ENCODE data around the gene B4GALT5. TPM values are rescaled to one million over a fixed set of nuclear protein-coding genes. Genes with fewer than 3 reads are reported as not detected.
"Not testable (repeated sequence)": the region's sequence is repeated elsewhere in the genome, so short reads cannot be mapped to it uniquely, and the experiment has no call there.

The B4GALT5 gene
- total RNA-seq, result 62.0 TPM

DNA sequence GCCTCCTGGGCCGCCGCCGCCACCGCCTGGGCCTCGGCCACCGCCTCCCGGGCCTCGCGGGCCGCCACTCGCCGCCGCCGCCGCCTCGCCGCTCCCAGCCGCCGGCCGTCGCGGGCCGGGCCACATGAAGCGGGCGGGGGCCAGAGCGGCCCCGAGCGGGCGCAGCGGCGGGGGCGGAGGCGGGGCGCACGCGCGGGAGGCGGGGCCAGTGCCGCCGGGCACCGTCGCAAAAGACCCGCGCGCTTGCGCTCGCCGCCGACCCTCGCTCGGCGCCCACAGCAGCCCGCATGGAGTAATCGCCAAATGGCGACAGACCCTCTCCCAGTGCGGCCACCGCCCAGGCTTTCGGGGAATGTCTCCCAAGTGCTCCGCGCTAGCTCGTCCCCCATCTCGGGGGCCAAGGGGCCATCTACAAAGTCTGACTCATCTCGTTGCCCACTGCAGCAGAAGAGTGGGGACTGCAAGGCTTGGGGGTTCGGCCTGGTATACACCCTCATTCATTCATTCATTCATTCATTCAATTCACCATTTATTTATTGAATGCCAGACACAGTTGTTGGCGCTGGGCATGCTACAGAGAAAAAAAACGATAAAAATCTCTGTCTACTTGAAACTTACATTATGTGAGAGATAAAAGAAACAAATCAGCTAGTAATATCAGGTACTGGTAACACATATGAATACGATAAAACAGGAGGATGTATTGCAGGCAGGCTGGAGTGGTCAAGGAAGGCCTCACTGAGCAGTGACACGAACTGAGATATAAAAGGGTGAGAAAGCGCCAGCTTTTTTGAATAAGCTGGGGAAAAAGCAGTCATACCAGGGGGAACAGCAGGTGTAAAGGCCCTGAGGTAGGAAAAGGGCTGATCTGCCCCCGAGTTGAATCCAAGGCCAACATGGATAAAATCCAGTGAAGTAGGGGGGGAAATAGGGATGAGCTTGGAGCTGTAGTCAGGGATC, at the start of gene B4GALT5:
Gene B4GALT5, minus strand, starts transcription at position 126 of the 960 bp plus-strand sequence. CDS start 188 bp downstream, outside the sequence.
- FAIRE-seq (no peak), DNase-seq (ENCODE audit: low spot score in 2 of 2) (peak; percentile 85 to 87)

GRCh38 chr20:49762940-49763766, 49.5 kb upstream of the B4GALT5 start:
- no peak for DNase-seq (ENCODE audit: low spot score in 2 of 2)
- no peak for FAIRE-seq

- not testable (repeated sequence) for DNase-seq (ENCODE audit: low spot score in 2 of 2); FAIRE-seq
These were observed 48.2 kb upstream of the B4GALT5 start for GRCh38 chr20:49761888-49762287.

DNA sequence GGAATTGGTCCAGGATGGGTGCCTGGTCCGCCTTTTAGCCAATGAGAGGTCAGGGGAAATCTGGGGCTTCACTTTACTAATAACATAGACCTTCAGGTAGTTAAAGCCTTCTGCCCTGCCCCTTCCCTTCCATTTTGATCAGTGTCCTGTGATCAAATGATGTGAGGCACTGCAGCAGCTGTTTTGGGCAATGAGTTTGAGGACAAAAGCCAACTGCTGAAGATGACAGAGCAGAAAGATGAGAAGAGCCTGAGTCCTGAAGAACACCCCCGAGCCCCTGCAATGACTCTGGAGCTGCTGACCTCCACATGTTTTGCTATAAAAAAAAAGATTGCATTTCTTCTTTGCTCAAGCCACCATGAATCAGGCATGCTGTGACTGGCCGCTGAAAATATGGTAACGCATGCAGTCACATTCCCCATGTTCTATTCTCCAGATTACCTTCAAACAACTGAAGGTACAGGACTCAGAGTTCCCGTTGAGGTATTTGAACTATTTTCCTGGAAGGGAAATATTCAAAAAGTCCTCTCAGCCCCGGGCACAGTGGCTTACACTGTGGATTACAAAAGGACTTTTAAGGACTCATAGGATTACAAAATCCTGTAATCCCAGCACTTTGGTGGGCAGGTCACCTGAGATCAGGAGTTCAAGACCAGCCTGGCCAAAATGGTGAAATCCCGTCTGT, 45.7 kb upstream of the B4GALT5 start:
- DNase-seq (ENCODE audit: low spot score in 2 of 2), result no peak
- FAIRE-seq, result no peak

GRCh38 chr20:49758781-49759180, 45.1 kb upstream of the B4GALT5 start:
- DNase-seq (ENCODE audit: low spot score in 2 of 2), result no peak
- no peak for FAIRE-seq

DNA sequence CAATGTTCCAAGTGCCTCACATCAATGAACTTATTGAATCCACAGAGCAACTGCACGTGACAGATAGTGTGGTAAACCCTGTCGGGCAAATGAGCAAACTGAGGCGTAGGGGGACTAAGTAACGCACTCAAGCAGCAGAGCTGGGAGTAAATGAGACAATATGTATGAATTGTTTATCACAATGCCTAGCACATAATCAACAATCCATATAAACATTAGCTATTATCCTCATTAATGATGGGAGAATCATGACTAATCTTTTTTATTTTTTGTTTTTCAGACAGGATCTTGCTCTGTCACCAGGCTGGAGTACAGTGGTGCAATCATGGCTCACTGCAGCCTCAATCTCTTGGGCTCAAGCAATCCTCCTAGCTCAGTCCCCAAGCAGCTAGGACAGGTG, 43.9 kb upstream of the B4GALT5 start:
- FAIRE-seq (no peak), DNase-seq (ENCODE audit: low spot score in 2 of 2) (no peak)

GRCh38 chr20:49756241-49756640, 42.6 kb upstream of the B4GALT5 start:
- no peak for DNase-seq (ENCODE audit: low spot score in 2 of 2)
- FAIRE-seq, result no peak

GRCh38 chr20:49754596-49754995, 40.9 kb upstream of the B4GALT5 start:
- FAIRE-seq, result no peak
- DNase-seq (ENCODE audit: low spot score in 2 of 2), result no peak

- DNase-seq (ENCODE audit: low spot score in 2 of 2) (no peak), FAIRE-seq (no peak)
These were observed 39.5 kb upstream of the B4GALT5 start for GRCh38 chr20:49753133-49753532.

- FAIRE-seq (no peak), DNase-seq (ENCODE audit: low spot score in 2 of 2) (no peak)
These were observed 38.7 kb upstream of the B4GALT5 start for GRCh38 chr20:49752201-49752903.

- no peak for DNase-seq (ENCODE audit: low spot score in 2 of 2)
- FAIRE-seq, result no peak
These were observed 37.7 kb upstream of the B4GALT5 start for GRCh38 chr20:49751397-49751736.

DNA sequence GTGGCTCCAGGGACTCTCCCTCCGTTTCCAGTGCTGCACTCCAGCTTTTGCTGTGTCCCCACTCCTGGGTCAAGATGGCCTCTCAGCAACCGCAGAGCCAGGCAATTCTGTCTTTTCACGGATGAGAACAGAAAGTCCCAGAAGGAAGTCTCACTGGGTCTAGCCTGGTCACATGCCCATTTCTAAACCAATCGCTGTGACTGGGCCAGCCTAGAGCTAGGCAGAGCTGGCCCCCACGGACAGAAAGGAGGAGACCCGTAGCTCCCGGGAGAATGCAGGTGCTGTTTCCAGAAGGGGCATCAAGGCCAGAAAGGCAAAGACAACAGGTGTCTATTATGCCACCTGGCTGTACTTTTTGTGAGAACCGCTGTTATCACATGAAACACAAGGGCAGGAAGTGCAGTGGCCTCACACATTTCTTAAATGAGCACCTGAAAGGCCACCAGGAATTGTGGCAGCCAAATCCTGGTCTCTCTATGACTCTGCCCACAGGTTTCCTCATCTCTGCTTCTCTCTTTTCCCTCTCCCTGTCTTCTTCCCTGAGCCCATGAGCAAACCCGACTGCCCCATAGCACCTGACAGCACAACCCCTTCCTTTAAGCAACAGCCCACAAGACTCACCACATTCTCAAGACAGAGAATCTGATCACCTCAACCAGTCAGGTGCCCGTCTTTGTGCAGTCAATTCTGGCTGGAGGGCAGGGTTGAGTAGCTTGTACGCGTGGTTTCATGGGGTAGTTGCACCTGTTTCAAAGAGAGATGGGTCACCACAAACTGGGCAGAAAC, 37.1 kb upstream of the B4GALT5 start:
- DNase-seq (ENCODE audit: low spot score in 2 of 2), result no peak
- FAIRE-seq, result no peak

- no peak for FAIRE-seq
These were observed 35.9 kb upstream of the B4GALT5 start for GRCh38 chr20:49749625-49750024.

DNA sequence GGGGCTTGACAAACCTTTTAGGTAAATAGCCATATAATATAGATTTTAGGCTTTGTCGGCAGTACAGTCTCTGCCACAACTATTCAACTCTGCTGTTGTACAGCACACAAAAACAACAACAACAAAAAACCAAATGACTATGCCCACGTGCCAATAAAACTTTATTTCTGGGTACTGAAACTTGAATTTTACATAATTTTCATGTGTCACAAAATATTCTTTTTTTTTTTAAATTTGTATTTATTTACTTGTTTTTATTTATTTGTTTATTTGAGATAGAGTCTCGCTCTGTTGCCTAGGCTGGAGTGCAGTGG, 34.8 kb upstream of the B4GALT5 start:
- no peak for DNase-seq (ENCODE audit: low spot score in 2 of 2)
- no peak for FAIRE-seq

More at GRCh38 chr20:49749625-49750024, 35.9 kb upstream of the B4GALT5 start:
- DNase-seq (ENCODE audit: low spot score in 2 of 2), result no peak

DNA sequence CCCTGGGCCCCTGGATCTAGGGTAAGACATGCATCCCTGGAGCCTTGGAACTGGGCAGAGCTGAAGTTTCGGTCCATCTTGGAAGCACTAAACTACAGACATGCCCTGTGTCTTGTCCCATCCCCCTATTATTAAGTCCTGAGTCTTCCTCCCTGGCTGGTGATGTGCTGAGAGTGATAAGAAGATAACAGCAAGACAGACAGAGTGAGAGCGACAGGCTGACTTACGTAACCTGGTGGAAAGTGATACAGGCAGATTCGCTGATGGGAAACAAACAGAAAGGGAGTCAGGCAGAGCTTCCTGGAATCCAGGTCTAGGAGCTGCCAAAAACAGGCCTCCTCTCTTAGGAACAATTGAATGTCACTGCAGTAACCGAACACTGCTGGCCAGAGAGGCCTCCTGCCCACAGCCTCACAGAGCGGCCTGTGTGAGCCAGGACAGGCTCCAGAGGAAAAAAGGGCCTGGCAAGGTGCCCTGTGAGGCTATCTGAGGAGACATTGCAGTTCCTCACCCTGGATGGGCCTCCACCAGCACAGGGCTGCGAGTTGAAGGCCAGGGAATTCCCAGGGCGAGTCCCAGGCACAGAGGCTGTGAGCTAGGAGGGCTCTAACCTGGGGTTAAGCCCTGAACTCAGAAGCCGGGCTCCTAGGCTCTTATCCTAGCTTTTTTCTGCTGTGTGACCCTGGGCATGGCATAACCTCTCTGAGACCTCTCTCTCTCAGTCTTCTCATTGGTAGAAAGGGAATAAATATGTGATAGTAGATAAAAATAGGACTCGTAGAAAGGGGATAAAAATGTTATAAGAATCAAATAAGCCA, 34.2 kb upstream of the B4GALT5 start:
- FAIRE-seq (no peak), DNase-seq (ENCODE audit: low spot score in 2 of 2) (peak in 1 of 2 donors; percentile 47)

DNA sequence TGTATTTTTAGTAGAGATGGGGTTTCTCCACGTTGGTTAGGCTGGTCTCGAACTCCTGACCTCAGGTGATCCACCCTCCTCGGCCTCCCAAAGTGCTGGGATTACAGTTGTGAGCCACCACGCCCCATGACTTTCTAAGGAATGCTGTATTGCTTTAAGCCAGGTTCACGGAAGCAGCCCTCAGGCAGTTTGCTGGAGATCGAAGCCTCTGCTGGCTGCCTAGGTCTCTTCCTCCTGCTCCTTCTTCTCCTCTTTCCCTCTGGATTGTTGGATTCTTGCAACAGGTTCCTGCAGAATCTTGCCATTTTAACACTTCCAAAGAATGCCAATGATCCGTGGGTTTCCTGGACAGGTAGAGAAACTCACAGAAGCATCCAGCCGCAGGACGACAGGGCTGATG, 29.3 kb upstream of the B4GALT5 start:
- no peak for FAIRE-seq
- DNase-seq (ENCODE audit: low spot score in 2 of 2), result no peak

- FAIRE-seq (no peak), DNase-seq (ENCODE audit: low spot score in 2 of 2) (no peak)
These were observed 28.3 kb upstream of the B4GALT5 start for GRCh38 chr20:49741977-49742376.

DNA sequence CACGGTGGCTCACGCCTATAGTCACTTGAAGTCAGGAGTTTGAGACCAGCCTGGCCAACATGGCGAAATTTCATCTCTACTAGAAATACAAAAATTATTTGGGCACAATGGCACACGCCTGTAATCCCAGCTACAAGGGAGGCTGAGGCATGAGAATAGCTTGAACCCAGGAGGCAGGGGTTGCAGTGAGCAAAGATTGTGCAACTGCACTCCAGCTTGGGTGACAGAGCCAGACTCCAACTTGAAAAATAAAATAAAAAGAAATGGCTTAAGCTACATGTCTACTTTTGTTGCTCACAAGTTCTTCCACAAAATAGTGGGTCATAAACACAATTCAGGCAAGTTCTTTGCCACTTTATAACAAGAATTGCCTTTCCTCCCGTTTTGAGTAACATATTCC, 27.1 kb upstream of the B4GALT5 start:
- FAIRE-seq, result no peak
- DNase-seq (ENCODE audit: low spot score in 2 of 2), result no peak

DNA sequence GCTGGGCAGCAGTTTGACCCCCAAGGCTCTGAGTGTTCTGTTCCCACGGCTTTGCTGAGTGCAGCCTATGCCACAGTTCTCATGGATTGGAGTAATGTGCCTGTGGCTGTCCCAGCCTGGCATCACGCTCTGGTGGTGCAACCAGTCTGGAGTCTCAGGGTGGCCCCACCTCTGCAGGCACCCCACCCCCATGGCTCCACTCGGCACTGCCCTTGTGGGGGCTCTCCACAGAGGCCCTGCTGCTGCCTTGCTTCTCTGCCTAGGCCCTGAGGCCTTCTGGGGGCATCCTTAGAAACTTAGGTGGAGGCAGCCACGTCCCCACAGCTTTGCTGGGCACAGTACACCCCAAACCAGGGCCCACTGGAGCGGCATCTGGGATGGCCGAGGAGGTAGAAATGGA, 25.4 kb upstream of the B4GALT5 start:
- no peak for FAIRE-seq
- DNase-seq (ENCODE audit: low spot score in 2 of 2), result no peak
